NCI-H1105 treated with DMSO at 0.1 percent for 48 hours (cell line): Measurements from ENCODE around the gene PUDP.
"Not testable (repeated sequence)": the region's sequence is repeated elsewhere in the genome, so short reads cannot be mapped to it uniquely, and the experiment has no call there.

Source experiments
- DNase-seq: peaks from one replicate; lab custom pipeline; 2025; lab: John Stamatoyannopoulos, UW

PUDP gene

DNA sequence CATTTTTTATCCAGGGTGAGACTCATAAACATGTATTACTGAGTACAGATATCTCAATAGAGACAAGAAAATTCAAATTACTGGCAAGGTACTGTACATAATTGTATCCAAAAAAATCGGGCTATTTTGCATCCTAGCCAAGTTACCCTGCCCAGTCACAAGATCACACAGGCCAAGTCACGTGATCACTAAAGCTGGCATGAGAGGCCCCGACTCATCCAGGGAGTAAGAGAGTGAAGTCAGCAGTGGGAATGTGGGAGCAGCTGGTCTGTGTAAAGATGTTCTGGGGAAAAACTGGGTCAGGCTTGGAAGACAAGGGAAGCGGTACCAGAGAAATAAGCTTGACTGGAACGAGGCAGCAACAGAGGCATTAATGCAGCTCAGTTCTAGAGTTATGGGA, 119.7 kb downstream of the PUDP start:
- no peak for DNase-seq

DNA sequence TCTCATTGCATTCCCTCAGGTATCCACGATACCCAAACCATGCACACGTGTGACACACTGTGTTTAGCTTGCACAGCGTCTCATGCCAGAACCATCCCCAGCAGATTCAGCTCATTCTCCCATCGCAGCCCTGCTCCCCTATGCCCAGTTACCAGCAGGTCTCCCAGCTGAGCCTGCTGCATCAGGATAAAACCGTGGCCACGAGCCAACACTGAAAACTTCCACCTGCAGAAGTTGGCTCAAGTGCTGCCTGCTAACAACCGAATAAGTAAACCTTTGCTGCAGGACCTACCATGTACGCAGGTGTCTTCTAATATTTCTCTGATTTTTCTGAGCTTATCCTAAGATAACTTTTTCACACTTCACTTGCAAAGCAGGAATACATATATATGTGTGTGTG, 120.9 kb downstream of the PUDP start:
- peak; percentile 68 for DNase-seq

DNA sequence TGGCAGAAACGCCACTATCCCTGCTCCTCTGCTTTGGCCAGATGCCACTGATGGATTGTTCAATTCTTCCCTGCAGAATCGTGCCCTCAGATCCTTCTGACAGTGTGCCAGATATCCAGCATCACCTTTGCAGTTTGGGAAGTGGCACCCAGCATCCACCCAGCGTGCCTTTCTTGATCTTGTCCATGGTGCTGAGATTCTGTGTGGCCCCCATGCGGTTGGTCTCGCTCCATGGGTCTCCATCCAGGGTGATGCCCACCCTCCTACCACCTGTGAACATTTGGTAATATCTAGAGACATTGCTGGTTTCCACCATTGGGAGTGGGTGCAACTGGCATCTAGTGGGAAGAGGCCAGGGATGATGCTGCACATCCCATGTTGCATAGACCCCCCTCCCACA, 121.6 kb downstream of the PUDP start:
- DNase-seq, result not testable (repeated sequence)

DNA sequence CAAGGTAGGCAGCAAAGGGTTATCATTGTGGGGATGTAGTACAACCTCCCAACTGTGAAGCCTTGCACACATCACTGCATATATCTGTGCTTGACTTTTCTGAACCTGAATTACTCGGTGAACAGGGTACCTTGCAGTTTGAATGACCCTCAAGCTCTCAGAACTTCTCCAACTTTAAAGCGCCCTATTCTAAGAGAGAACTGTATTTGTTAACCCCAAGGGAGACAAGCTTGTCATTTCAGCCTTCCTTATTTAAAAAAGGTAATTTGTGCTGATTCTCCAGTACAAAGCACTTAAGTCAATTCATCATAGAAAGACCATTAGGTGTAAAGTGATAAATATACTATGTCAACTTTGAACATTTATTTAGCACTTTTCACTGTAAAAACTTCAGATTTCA, 122.5 kb downstream of the PUDP start:
- no peak for DNase-seq

DNA sequence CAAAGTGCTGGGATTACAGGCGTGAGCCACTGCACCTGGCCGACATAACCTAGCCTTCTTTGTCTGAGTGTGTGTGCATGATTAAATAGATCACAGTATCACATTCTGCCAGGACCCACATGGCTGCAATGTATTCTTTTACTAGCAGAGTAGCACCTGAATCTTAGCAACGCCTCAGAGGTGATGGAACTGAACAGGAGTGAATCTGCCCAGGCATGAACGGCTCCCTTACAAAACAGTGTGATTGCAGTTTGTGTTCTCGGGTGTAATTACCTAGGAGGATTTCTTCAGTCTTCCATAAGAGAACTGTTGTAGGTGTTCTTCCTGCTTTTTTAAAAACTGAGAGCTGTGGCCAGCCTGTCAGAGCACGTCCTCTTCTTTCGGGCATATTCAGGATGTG, 123.1 kb downstream of the PUDP start:
- DNase-seq, result peak; percentile 5

DNA sequence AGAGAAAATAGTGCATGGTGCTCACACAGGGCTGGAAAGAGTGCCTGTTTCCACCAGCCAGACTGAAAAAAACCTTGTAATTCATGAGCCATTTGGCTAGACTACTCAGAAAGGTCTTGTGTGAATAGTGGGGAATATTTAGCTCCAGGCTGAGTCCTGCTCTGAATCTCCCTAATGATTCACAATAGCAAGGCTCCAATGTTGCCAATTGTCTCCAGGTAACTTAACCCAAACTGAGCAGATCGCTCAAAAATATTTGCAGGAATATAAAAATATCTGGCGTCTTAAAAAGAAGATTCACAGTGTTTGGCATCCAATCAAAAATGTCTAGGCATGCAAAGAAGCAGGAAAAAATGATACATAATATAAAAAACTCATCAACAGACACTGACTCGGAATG, 125.0 kb downstream of the PUDP start:
- not testable (repeated sequence) for DNase-seq

DNA sequence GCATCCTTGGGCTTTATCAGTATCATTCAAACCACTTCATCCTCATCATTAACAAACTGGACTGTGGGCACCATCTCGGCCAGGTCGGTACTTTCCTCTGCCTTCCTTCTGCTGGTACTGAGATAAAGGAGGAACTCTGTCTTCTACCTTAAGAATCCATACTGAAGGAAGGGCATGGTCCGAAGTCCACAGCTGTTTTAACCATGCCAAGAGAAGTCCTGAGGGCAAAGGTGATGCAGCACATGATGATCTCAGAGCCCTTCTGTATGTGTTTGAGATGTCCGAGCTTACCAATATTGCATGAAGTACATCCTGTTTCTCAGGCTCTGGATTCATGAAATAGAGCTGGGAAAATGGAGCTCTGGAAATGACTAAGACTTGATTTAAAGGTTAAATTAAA, 126.0 kb downstream of the PUDP start:
- no peak for DNase-seq

DNA sequence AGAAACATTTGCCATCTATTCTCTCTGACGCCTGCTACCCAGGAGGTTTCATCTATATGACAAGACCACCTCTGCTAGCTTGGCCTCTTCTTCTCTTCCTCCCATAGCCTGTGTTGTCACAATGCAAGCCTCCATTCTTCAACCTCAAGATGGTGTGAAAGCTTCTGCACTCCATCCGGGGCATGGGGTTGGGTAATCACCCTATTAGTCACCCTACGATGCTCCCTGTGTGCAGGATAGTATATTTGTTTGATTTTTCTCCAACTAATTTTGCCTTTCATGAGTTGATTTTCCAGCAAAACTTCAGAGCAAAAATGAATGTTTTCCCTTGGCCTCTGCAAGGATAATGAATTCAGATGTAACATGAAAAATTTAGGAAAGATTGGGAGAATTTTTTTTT, 128.4 kb downstream of the PUDP start:
- no peak for DNase-seq

DNA sequence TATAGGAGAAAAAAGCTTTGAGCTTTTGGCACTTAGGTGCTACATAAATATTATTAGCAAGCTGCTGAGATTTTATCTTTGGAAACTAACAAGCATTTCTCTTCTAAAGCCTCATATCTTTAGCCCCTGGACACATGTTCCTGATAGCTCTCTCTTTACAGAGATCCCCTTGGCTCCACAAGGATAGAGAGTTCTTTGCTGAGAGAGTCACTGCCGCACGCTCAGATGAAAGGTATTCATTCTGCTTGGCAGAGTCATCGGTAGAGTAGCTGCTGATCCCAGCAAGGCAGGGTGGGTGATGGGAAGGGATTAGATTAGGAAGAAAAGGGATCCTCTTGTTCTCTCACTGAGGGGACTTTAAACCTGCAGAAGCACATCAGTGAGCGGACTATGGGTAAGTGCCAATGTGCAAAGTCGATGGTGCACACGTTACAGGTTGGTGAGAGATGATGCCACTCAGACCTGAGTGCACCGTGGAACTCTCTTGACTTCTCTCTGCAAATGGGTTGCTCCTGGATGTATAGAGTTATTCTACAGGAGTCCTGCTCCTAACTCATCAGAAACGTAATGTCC, 135.6 kb downstream of the PUDP start:
- DNase-seq, result not testable (repeated sequence)

DNA sequence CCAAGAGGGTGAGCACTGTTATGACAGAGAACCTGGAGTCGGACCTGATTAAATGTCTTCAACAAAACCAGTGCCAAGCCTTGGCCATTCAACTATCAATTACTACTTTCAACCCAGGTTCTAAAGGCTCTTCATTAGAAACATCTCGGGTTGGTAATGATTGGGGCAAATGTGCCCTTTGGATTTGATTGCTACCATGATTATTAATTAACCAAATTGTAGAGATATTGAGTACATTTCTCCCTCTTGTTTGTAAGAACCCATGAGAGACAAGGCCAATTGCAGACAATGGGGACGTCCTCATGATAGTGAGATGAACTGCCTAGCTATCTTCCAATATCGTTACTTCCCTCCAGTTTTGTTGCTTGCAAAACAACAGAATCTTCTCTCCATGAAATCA, 137.1 kb downstream of the PUDP start:
- not testable (repeated sequence) for DNase-seq

DNA sequence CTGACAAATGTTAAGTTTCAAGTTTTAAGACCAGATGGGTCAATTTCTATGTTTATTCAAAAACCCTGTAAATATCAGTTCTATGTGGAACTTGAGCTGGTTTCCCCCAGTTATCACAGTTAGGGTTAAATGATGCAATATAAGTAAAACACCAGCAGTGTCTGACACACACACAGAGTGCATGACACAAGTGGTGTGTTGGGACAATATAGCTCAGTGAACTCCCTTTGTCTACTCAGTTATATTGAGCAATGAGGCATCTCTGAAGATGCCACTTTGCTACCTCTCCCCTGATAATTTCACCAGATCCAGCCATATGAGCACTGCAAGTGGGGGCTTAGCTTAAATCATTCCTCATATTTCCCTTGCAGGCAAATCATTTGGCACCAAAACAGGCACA, 140.6 kb downstream of the PUDP start:
- DNase-seq, result not testable (repeated sequence)
